ENCODE results near the gene KCNJ12.
"Not testable (repeated sequence)": the region's sequence is repeated elsewhere in the genome, so short reads cannot be mapped to it uniquely, and the experiment has no call there.

The KCNJ12 gene

DNA sequence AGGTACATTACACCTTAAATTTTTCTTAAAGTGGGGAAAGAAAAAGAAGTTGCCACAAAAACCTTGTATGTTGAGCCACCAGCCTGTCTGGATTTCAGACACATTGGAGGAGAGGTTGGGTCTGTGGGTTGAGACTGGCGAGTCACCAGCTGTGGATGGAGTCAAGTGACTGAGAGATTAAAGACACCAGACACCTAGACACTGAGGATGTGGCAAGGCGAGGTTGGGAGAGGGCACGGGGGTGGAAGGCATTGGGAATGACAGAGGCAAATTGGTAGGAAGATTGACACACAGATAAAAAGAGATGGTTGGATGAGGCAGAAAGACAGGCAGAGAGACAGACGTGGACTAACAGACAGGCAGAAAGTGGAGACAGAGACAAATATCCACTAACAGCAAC is 49.6 kb downstream of the KCNJ12 start:
- no peak for DNase-seq

- DNase-seq: not testable (repeated sequence)
These were observed 50.1 kb downstream of the KCNJ12 start for GRCh38 chr17:21426246-21426645.

DNA sequence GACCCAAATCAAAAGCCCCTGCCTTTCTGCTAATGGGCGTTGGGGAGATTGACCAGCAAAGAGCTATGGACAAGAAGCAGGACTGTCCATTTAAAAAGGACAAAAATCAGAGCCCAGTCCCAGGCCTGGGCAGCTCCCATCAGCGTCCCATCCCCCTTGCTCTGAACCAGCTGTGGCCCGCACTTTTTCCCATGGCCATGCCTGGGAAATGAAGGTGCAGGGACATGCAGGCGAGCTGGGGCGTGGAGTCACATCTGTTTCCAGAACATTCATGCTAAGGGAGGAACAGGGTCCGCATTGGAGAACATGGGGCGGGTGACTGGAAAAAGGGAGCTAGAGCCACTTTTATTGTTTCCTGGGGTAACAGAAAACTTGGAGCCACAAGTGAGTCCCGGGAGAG is 50.7 kb downstream of the KCNJ12 start:
- DNase-seq: not testable (repeated sequence)

- not testable (repeated sequence) for DNase-seq
These were observed 51.6 kb downstream of the KCNJ12 start for GRCh38 chr17:21427727-21428126.

DNA sequence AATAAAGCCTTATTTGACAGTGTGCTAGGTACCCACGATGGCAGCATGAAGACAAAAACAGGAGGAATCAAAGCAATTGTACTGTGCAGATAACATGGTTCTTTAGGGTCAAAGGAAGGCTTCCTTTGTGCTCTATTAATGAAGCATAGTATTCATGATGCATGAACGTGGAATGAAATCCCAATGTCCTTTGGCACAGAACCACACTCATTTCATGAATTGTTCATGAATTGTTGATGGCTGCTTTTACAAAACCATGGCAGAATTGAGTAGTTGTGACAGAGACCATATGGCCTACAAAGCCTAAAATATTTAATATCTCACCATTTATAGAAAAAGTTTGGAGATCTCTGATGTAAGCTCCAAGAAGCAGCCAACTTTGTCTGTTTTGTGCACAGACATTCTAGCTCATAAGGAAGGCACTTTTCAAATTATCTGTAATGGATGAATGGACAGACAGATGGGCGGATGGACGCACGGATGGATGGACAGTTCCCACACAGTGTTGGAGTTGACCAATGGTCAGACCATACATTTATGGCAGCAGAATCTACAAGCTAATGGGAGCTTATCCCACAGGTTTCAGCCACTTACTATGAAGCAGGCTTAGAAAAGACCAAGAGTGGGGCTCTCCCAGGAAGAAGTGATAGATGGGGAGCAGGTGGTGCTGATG is 52.7 kb downstream of the KCNJ12 start:
- not testable (repeated sequence) for DNase-seq

- DNase-seq: not testable (repeated sequence)
These were observed 53.9 kb downstream of the KCNJ12 start for GRCh38 chr17:21429921-21430628.

- not testable (repeated sequence) for DNase-seq
These were observed 57.8 kb downstream of the KCNJ12 start for GRCh38 chr17:21433971-21434370.

DNA sequence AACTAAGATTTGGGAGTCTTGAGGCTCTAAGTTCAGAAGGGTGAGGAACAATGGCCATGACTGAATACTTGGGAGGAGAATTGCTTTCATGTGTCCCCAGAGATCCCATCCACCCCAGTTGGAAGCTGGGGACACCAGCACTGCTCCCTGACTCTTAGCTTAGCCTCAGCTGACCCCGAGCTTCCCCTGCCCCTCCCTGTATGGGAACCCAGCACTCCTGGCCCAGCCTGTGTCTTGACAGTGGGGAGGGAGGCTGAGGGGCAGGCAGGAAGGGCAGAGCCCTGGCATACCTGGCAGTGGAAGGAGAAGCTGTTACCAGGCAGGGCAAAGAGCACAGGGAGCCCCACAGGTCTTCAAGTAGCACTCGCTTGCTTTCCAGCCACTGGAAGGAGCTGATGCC is 58.8 kb downstream of the KCNJ12 start:
- not testable (repeated sequence) for DNase-seq

GRCh38 chr17:21436481-21436880 is 60.3 kb downstream of the KCNJ12 start:
- DNase-seq: not testable (repeated sequence)

DNA sequence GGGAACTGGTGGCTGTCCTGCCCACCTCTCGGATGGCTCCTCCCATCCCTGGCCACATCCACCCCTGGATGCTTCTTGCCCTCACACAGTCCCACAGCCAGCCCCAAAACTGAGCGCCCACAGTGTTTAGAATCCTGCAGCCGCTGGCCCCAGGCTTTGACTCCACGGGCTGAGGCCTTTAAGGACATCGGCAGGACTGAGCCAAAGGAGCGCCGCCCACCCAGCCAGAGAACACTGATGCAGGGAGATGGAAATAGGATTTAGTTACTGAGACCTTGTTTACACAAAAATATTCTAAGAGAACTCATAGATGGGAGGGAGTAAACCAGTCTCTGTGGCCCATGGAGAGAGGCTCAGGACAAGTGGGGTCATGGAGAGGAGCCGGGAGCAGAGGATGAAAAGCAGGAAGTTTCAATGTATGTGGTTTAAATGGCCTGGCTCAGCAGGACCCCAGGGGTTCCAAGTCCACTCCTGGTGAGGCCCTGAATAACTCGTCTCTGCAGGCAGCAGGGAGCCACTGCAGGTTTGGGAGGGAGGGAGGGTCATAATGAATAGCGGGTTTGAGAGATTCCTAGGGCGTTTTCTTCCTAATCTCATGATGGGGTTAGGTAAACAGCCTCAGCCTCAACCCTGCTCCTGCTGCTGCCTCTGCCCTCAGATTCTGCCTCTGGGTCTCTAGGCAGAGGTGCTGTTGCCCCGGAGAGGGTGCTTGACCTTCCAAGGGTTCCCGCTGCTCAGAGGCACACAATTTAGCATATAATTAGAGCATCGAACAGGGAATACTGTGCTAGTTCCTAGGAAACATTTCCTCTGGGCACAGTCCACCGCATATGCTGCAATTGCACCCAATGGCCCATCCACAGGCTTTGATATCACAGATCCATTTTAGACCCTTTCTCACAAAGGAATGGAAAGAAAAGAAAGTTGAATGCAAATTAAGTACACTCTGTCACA is 61.0 kb downstream of the KCNJ12 start:
- not testable (repeated sequence) for DNase-seq

GRCh38 chr17:21438316-21439014 is 62.3 kb downstream of the KCNJ12 start:
- DNase-seq: not testable (repeated sequence)

GRCh38 chr17:21439015-21439336 is 62.8 kb downstream of the KCNJ12 start:
- not testable (repeated sequence) for DNase-seq

DNA sequence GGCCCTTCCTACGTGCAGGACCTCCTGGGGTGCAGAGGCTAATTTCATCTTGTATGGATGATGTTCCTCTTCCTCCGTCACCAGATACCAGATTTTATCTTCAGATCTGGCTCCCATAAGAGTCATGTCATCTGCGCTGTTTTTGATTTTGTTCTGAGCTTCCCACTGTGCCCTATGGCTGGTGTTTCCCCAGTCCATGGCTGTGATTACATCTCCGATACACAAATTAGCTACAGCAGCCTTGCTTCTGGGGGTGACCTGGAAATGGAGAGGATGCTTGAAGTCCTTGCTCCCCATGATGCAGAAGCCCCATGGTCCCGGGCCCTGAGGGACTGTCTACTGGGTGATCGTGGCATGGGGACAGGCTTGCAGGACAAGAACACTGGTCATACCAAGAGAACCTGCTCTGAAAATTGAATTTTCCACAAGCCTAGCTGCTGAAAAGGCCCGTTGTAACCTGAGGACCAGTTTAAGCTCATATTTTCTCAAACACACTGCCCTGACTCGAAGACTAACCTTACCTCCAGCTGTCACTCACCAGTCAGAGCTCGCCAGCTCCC is 69.0 kb downstream of the KCNJ12 start:
- DNase-seq: no peak

- not testable (repeated sequence) for DNase-seq
These were observed 71.4 kb downstream of the KCNJ12 start for GRCh38 chr17:21447552-21447951.

- DNase-seq: not testable (repeated sequence)
These were observed 73.7 kb downstream of the KCNJ12 start for GRCh38 chr17:21449891-21450290.

GRCh38 chr17:21451975-21452374 is 75.8 kb downstream of the KCNJ12 start:
- DNase-seq: no peak

DNA sequence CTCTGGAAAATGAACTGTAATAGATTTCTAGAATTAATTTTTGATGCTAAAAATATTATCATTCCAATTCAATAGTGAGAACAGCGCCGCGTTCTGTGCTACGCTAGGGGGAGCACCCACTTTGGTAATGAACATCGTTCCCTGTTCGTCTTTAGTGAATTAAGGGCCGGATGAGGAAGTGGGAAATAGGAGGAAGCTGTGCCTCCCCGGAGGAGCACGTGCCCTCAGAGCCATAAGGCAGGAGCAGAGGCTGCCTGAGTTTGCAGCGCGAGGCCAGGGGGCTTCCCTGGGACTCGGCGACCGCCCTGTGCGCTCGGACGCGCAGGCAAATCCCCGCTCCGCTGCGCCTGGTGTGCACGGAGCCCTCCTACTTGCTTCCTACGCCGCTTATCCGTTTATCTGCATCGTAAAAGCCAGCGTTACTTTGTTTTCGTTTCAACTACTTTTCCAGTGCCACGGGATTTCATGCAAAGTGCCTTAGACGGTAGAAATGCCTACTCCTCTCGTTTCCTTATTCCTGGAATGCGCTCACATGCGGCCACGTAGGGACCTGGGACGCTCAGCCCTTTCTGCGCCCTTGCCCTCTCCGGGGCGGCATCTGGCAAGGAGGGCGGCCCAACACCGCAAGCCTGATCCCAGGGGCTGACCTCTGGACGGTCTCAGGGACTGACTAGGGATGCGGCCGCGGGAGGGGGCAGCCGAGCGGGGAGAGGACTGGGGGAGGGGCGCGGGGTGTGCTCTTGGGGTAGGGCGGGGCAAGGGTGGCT is 76.4 kb downstream of the KCNJ12 start:
- DNase-seq: peak; percentile 42

GRCh38 chr17:21453144-21453898 is 77.2 kb downstream of the KCNJ12 start:
- DNase-seq: no peak

DNA sequence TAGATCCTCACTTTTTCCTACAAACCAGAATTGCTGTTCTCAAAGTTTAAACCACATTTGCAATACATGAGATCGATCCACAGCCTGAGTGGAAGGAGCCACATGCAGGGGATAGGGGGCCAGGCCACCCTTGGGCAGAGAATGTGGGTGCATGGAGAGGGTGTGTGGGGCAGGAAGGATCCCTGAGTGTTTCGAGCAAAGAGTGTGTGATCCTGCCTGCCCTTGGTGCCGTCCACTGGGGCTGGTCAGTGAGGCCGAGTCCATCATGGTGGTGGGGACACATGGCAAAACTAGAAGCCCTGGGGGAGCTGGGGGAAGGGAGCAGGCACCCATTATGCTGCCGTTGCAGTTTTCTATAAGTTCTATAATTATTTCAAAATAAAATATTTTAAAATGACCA is 77.8 kb downstream of the KCNJ12 start:
- not testable (repeated sequence) for DNase-seq

- no peak for DNase-seq
These were observed 78.3 kb downstream of the KCNJ12 start for GRCh38 chr17:21454441-21454840.

DNA sequence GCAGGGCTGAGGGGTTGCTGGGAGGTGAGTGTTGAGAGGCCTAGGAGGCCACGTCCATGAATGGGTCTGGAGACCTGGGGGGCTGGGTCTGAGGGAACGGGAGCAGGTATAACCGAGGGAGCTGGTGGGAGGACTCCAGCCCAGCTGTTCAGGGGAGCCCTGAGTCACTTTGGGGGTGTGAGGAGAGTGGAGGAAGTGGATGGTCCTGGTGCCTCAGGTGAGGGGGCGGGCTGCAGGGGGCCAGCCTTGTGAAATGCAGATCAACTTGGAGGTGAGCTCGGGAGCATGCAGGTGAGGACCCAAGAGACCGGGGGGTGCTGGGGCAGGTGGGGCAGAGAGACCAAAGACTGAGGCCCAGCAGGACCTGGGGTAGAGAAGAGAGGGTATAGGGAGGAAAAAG is 79.6 kb downstream of the KCNJ12 start:
- no peak for DNase-seq
